GM19193 (cell line): ENCODE results near the gene TUT1.
A peak's percentile ranks its signal among the peaks of the same experiment; 100 is the strongest.

Experiments used
- POLR2A ChIP-seq: IDR thresholded peaks from 4 replicates; pipeline ENCODE4 v1.6.1; 2011; ENCODE audit not compliant: insufficient read depth, insufficient read length; ENCODE audit errors: extremely low read depth

TUT1 gene

DNA sequence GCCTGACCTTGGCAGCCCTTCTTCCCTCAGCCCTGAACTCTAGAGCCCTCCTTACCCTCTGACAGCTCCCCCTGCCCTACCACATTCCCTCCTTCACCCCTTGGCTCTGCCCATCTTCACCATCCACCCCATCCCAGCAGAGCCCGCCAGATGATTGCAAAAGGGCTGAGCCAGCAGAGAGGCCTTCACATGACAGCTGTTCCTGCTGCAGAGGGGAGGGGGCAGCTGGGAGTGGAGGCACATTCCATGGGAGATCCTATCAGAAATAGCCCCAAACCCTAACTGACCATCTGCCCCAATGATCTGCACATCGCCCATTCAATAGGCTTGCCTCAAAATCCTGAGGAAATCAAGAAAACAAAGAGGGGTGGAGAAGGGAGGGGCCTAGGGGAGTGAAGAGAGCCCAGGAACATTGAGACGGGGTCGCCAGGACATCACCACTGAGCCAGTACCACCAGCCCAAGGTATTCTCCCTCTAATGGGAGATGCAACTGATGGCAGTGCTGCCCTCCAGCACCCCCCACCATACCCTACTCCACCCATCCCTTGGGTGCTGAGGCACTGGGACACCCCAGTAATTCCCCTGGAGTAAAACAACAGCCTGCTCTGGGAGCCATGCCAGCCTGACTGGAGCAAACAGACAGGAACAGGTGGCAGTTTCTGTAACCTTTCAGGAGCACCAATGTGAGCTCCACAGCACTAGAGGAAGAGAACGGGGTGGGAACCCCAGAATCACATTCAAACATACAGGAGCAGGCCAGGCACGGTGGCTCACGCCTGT is 36.7 kb downstream of the TUT1 start:
- TF ChIP-seq POLR2A, result no peak

DNA sequence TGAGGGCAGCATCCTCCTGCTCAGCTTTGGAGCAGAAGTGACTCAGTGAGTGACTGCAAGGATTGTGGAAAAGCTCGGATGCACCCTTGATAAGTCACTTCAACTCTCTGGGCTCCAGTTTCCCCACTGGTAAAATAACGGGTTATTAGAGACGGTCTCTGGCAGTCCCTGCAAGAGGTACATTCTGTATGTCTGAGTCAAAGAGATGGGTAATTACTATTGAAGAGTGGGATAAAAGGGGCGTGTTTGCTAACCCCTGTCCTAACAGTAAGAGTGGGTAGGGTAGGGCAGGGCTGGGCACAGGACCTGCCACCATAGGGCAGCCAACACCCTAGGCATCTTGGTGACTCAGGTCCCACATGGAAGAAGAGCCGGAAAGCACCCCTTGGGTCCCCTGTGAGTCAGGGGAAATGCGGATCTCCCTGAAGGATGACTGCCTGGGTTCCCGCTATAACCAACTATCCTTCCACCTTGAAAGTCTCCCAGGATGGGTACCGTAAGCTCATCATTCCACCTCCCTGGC is 37.4 kb downstream of the TUT1 start:
- no peak for TF ChIP-seq POLR2A

GRCh38 chr11:62553080-62553838 is 38.1 kb downstream of the TUT1 start:
- no peak for TF ChIP-seq POLR2A

DNA sequence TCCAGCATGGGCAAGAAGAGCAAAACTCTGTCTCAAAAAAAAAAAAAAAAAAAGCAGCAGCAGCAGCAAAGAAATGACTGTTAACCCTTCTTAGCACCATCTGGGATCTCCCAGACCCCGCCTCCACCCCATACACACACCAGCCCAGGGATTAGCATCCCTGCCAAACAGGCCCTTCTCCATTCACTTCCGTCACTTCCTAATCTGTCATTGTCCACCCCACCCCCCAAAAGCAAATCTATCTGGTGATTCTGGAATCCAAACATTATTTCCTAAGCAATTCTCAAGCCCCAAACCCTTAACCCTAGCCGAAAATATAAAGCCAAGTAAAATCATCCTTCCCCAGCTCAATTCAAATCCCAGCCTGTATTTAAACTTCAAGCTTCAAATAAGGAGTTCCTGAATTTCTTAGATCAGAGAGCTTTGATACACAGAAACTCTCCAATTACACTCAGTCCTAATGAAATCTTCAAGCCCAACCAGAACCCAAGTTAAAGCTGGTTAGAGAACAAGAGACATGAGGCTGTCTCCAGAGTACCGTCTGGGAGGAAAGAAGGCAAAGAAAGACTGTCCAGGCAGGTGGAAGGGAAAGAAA is 38.7 kb downstream of the TUT1 start:
- no peak for TF ChIP-seq POLR2A

- no peak for TF ChIP-seq POLR2A
Observed at GRCh38 chr11:62548545-62549335, 42.6 kb downstream of the TUT1 start.

GRCh38 chr11:62547691-62548281 is 43.5 kb downstream of the TUT1 start:
- TF ChIP-seq POLR2A, result no peak

DNA sequence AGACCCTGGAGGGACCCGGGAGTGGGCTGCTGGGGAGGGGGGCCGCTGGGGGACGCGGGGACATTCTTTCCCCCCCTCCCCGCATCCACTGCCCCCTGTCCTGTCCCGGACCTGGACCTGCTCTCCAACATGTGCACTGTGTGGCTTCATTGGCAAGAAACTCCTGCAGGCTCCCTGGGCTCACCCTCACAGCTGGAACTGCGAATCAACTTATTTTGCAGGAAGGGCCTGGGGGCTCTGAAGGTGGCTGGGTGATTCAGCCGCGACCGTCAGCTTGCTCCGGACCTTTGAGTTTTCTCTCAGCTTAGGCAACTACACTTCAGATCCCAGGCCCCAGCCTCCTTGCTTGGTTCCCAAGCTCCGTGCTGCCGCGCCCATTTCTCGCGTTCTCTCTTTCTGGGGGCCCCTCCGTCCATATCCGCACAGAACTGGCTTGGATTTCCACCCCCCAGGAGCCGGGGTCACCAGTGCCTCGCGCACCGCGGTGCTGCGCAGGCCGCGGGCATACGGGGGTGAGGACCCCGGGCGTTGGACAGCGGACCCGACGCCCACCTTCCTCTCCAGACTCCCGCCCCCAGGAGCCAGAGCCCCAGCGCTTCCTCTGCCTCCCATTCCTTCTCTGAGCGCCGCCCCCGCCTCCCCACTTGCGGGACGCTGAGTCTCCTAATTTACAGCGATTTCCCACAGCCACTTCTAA is 44.2 kb downstream of the TUT1 start:
- no peak for TF ChIP-seq POLR2A

GRCh38 chr11:62546244-62546928 is 44.9 kb downstream of the TUT1 start, which contains the start of gene AHNAK:
Gene AHNAK, minus strand, starts transcription at chr11:62546806. Its CDS starts 10,708 bp downstream, at chr11:62536098.
- peak; percentile 73 for TF ChIP-seq POLR2A

- no peak for TF ChIP-seq POLR2A
Observed at GRCh38 chr11:62545437-62546243, 45.7 kb downstream of the TUT1 start.

DNA sequence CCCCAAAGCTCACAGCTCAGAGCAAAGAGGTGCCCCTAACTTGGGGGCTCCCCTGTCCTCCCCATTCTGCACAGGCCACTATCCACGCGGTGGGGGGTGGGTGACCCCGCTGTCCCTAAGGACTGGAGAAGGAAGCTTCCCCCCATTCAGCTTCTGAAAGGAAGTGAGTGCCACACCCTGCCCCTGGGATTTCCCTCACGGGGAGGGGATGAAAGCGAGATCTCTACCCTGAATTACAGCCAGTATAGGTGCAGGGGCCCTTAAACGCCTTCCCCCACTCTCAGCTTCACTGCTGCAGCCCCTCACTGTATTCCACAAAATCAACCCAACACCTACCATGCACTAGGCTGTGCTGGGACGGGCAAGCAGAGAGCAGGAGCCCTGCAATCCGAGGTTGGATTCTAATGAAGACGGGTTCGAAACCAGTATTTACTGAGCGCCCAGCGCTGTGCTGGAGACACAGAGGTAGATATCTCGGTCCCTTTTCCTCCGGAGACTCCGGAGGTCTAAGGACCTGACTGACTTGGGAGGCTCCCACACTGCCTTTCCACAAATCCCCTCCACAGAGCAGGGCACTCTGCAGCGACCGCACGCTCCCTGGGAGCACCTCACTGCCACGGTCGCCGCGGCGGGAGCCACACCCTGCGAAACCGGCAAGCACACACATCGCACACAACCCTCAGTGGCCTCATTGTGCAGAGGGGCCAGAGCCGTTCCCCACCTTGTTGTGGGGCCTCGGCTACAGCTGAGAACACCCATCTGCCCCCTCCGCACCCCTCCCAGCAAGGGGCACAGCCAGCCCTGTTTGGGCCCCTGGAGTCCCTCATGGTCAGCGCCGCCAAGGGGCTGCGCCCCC is 46.5 kb downstream of the TUT1 start:
- TF ChIP-seq POLR2A, result peak; percentile 7

- TF ChIP-seq POLR2A, result no peak
Observed at GRCh38 chr11:62543680-62544444, 47.5 kb downstream of the TUT1 start.
